ENCODE data around the gene SNTB2.

DNA sequence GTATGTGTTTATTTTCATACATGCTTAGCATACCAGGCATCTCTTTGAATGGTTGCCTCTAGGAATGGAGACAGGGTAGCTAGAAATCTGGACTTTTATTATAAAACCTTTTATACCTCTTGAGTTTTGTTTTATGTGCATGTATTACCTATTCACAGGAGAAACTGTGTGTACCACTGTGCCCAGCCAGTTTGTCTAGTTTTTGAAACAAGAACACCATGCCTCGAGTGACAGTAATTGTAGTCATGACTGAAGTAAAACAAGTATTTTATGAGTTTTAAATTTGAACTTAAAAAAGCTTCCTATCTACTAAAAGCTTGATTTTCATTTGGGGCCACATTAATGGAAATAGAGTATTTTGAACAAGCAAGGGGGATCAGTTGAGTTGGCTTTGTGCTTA is 57.4 kb downstream of the SNTB2 start:
- TF ChIP-seq, protein P1, sequence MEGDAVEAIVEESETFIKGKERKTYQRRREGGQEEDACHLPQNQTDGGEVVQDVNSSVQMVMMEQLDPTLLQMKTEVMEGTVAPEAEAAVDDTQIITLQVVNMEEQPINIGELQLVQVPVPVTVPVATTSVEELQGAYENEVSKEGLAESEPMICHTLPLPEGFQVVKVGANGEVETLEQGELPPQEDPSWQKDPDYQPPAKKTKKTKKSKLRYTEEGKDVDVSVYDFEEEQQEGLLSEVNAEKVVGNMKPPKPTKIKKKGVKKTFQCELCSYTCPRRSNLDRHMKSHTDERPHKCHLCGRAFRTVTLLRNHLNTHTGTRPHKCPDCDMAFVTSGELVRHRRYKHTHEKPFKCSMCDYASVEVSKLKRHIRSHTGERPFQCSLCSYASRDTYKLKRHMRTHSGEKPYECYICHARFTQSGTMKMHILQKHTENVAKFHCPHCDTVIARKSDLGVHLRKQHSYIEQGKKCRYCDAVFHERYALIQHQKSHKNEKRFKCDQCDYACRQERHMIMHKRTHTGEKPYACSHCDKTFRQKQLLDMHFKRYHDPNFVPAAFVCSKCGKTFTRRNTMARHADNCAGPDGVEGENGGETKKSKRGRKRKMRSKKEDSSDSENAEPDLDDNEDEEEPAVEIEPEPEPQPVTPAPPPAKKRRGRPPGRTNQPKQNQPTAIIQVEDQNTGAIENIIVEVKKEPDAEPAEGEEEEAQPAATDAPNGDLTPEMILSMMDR (IDR thresholded peaks at IDR 0.05), result no peak
- no peak for TF ChIP-seq POLR2A (IDR thresholded peaks at IDR 0.05)
